ENCODE results near the gene HIVEP3.

HIVEP3 gene

GRCh38 chr1:41488040-41488951, 430.4 kb downstream of the HIVEP3 start:
- no peak for TF ChIP-seq GABPA (IDR thresholded peaks at IDR 0.05; ENCODE audit: low read depth)
- H3K27me3 ChIP-seq (ENCODE audit: insufficient read depth, poor library complexity, severe bottlenecking), result peaks cover 10% of the 10 kb centered on the region
- no peak for DNase-seq (ENCODE audit: low read depth in 1 of 2, low spot score in 1 of 2)
- no peak overlapping the region for H3K27ac ChIP-seq (replicated peaks)
- H3K4me3 ChIP-seq (replicated peaks; ENCODE audit: insufficient read depth, low read length), result no peak overlapping the region

GRCh38 chr1:41487126-41488039, 431.3 kb downstream of the HIVEP3 start:
- H3K4me3 ChIP-seq (replicated peaks; ENCODE audit: insufficient read depth, low read length), result no peak overlapping the region
- H3K27me3 ChIP-seq (ENCODE audit: insufficient read depth, poor library complexity, severe bottlenecking), result peaks cover 10% of the 10 kb centered on the region
- TF ChIP-seq SPI1 (IDR thresholded peaks at IDR 0.05; ENCODE audit: borderline replicate concordance, low read depth) (no peak), POLR2AphosphoS5 (IDR thresholded peaks at IDR 0.05; ENCODE audit: low read depth) (no peak), REST (IDR thresholded peaks at IDR 0.05; ENCODE audit: insufficient replicate concordance, low read depth) (no peak), GABPA (IDR thresholded peaks at IDR 0.05; ENCODE audit: low read depth) (no peak)
- no peak overlapping the region for H3K27ac ChIP-seq (replicated peaks)
- DNase-seq (ENCODE audit: low read depth in 1 of 2, low spot score in 1 of 2), result no peak

GRCh38 chr1:41486371-41487125, 432.2 kb downstream of the HIVEP3 start:
- Histone ChIP-seq H3K4me3 (replicated peaks; ENCODE audit: insufficient read depth, low read length) (no peak overlapping the region), H3K27ac (replicated peaks) (no peak overlapping the region), H3K27me3 (ENCODE audit: insufficient read depth, poor library complexity, severe bottlenecking) (peaks cover 10% of the 10 kb centered on the region)
- TF ChIP-seq CTCF (IDR thresholded peaks at IDR 0.05; ENCODE audit: insufficient read depth, low read length) (no peak), SPI1 (IDR thresholded peaks at IDR 0.05; ENCODE audit: borderline replicate concordance, low read depth) (no peak), POLR2AphosphoS5 (IDR thresholded peaks at IDR 0.05; ENCODE audit: low read depth) (no peak), GABPA (IDR thresholded peaks at IDR 0.05; ENCODE audit: low read depth) (no peak), REST (IDR thresholded peaks at IDR 0.05; ENCODE audit: insufficient replicate concordance, low read depth) (no peak)
- no peak for DNase-seq (ENCODE audit: low read depth in 1 of 2, low spot score in 1 of 2)

- Histone ChIP-seq H3K27ac (replicated peaks) (no peak overlapping the region), H3K4me3 (replicated peaks; ENCODE audit: insufficient read depth, low read length) (no peak overlapping the region), H3K27me3 (ENCODE audit: insufficient read depth, poor library complexity, severe bottlenecking) (peaks cover 10% of the 10 kb centered on the region)
- TF ChIP-seq CTCF (IDR thresholded peaks at IDR 0.05; ENCODE audit: insufficient read depth, low read length), result no peak
- no peak for DNase-seq (ENCODE audit: low read depth in 1 of 2, low spot score in 1 of 2)
Observed at GRCh38 chr1:41486053-41486370, 432.7 kb downstream of the HIVEP3 start.
